ENCODE measurements around the gene OR6B1. TPM values are rescaled to one million over a fixed set of nuclear protein-coding genes. Genes with fewer than 3 reads are reported as not detected.

The OR6B1 gene
- total and polyA plus RNA-seq, 2 of the 8 experiments (the other 6 are each of a cell fraction or from before 2014, with no cell fraction given) = not detected

DNA sequence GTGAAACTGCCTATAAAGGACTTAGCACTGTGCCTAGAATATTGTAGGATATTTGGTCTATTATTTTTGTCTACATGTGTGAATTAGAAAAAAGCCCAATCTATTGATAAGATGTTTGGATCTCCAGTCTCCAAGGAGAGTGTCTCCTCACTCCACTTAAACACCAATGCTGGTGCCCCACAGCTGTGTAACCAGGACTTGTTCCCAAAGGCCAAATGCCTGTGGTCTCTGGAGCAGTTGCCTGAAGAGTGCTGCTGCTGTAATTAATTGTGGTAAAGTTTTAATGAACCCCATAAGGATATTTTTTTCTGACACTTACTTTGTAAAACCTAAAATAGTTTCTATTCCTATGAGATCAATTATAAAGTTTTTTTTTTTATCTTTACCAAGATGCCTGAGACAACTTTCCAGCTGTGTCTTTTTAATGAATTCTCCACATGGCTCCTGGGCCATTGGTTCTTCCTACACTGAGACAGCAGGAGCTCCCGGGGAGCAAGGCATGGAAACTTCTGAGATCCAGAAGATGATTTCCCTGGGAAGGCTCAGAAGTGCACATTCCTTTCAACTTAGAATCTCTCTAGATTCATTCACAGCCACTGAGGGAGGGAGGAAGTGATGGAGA lies 37.4 kb downstream of the OR6B1 start:
- no peak overlapping the region for H2BK20ac ChIP-seq (ENCODE audit: low read length)
- no peak overlapping the region for H4K91ac ChIP-seq (replicated peaks; ENCODE audit: insufficient read length, low read length)
- H3K56ac ChIP-seq (replicated peaks; ENCODE audit: insufficient read length, low read depth, low read length) = no peak overlapping the region
- no peak overlapping the region for H3K9ac ChIP-seq (replicated peaks in 1 of 4; ENCODE audit: extremely low read depth in 1 of 4, low read depth in 3 of 4, low read length in 3 of 4)
- no peak overlapping the region for H2BK5ac ChIP-seq (ENCODE audit: low read depth, low read length)
- no peaks in the 10 kb centered on the region for H3K27me3 ChIP-seq (replicated peaks in 1 of 4; ENCODE audit: control insufficient read depth in 3 of 4, extremely low read depth in 1 of 4, insufficient read depth in 3 of 4, low read length in 3 of 4)
- H2BK15ac ChIP-seq (ENCODE audit: low read length) = no peak overlapping the region
- H2BK12ac ChIP-seq (ENCODE audit: low read depth, low read length) = no peak overlapping the region
- no peaks in the 10 kb centered on the region for H4K20me1 ChIP-seq (replicated peaks in 1 of 2; ENCODE audit: control insufficient read depth in 1 of 2, insufficient read depth in 2 of 2, low read length in 2 of 2)
- 69% methylated on average over 1 of the region's 1 CpG; no CpG with 5 or more reads in 1 of the 2 experiments for WGBS, 2 experiments (ENCODE audit: extremely low coverage in 1 of 2, insufficient coverage in 1 of 2, insufficient read length in 1 of 2, insufficient replicate concordance in 2 of 2, low coverage in 1 of 2, low lambda C conversion rate in 2 of 2, missing lambda C conversion rate in 1 of 2)
- H3K4me3 ChIP-seq (ENCODE audit: extremely low read depth in 1 of 4, insufficient read depth in 2 of 4, low read depth in 3 of 4, low read length in 4 of 4) = no peak overlapping the region
- no peak overlapping the region for H3K4me2 ChIP-seq (ENCODE audit: insufficient read depth in 1 of 2, low read depth in 2 of 2, low read length in 2 of 2)
- CTCF ChIA-PET (ENCODE audit: partially characterized antibody) = interaction anchor here (0.7 to 2.4 kb wide), 7 partner anchors 10 to 40 kb away, joined by 3 to 8 read pairs (median 3); partner anchors contain the start of gene OR2A5
- no peak overlapping the region for H2BK120ac ChIP-seq (replicated peaks; ENCODE audit: low read depth, low read length)
- no peak overlapping the region for H2AK5ac ChIP-seq (ENCODE audit: low read depth, low read length)
- H3K4ac ChIP-seq (replicated peaks; ENCODE audit: insufficient read length, low read depth, low read length) = no peak overlapping the region
- no peak overlapping the region for H4K5ac ChIP-seq (ENCODE audit: insufficient read length, low read depth, low read length)
- no peak overlapping the region for H2AFZ ChIP-seq (ENCODE audit: low read length)
- no peak overlapping the region for H4K8ac ChIP-seq (ENCODE audit: extremely low read depth, insufficient read depth, low read length)
- H3K23me2 ChIP-seq (ENCODE audit: low read depth, low read length) = no peaks in the 10 kb centered on the region
- no peak overlapping the region for H3K23ac ChIP-seq (ENCODE audit: insufficient read length)
- H3K14ac ChIP-seq (ENCODE audit: insufficient read length) = no peak overlapping the region
- H3K18ac ChIP-seq (ENCODE audit: extremely low read depth, low read length) = no peak overlapping the region
- DNase-seq (ENCODE audit: low read depth in 1 of 2, low spot score in 2 of 2) (no peak), FAIRE-seq (no peak)
- no peaks in the 10 kb centered on the region for H3K4me1 ChIP-seq (replicated peaks in 1 of 4; ENCODE audit: control insufficient read depth in 3 of 4, insufficient read depth in 4 of 4, low read length in 3 of 4)
- no peaks in the 10 kb centered on the region for H3K36me3 ChIP-seq (ENCODE audit: control insufficient read depth in 2 of 4, insufficient read depth in 4 of 4, low read length in 3 of 4)
- no peaks in the 10 kb centered on the region for H3K79me1 ChIP-seq (ENCODE audit: low read depth, low read length)
- H3K27ac ChIP-seq (ENCODE audit: low read depth, low read length) = no peak overlapping the region
- no peaks in the 10 kb centered on the region for H3K79me2 ChIP-seq (ENCODE audit: control insufficient read depth in 1 of 2, insufficient read depth in 2 of 2, low read length in 2 of 2)
- POLR2A ChIA-PET (ENCODE audit: partially characterized antibody) = no interaction called here
- no peaks in the 10 kb centered on the region for H3K9me3 ChIP-seq (ENCODE audit: insufficient read depth in 2 of 2, low read depth in 1 of 2, low read length in 1 of 2)
- TF ChIP-seq GABPA (IDR thresholded peaks at IDR 0.05; ENCODE audit: borderline replicate concordance, insufficient read depth, low read length) = no peak
- TF ChIP-seq PHF8 (conservative IDR thresholded peaks at IDR 0.05; ENCODE audit: low read depth, low read length) = no peak
- no peak for TF ChIP-seq SIN3A (conservative IDR thresholded peaks at IDR 0.05 in 1 of 2, IDR thresholded peaks at IDR 0.05 in 1 of 2; ENCODE audit: low read depth in 1 of 2, low read length in 2 of 2)
- TF ChIP-seq CEBPB (IDR thresholded peaks at IDR 0.05; ENCODE audit: low read depth, low read length) = no peak
- TF ChIP-seq ZNF274 (IDR thresholded peaks at IDR 0.05; ENCODE audit: borderline replicate concordance, extremely low read depth, low read length) = no peak

Measured in H1 (cell line).